K562 (cell line): ENCODE results near the gene HMBS. TPM values are rescaled to one million over a fixed set of nuclear protein-coding genes. Genes with fewer than 3 reads are reported as not detected.
A peak's percentile ranks its signal among the peaks of the same experiment; 100 is the strongest.

ENCODE experiments used
- ELF1 ChIP-seq: fragments of 200-800 bp; sonication (Bioruptor generic); IDR thresholded peaks from 2 replicates; pipeline ENCODE4 v1.6.1; 2016; ENCODE audit warnings: missing genetic modification characterization, missing compliant biosample characterization
- ETV6 ChIP-seq, 3 experiments: fragments of 150-350 bp in 1 of 3; sonication (generic) in 1 of 3; formaldehyde crosslinking in 1 of 3; IDR thresholded peaks; 2 replicates each; pipeline versions ENCODE4 v1.6.1 to v1.8.0; 2014 to 2022; ENCODE audit warnings: borderline replicate concordance in 2 of 3, low read depth in 2 of 3, antibody characterized with exemption in 1 of 3, low read length in 1 of 3, mild to moderate bottlenecking in 1 of 3, missing genetic modification reagents in 1 of 3
- MTF1 ChIP-seq: fragments of 250-450 bp; sonication (Bioruptor Pico); IDR thresholded peaks from 2 replicates; pipeline ENCODE4 v1.9.0; 2021; ENCODE audit warnings: moderate library complexity, mild to moderate bottlenecking, inconsistent platforms, borderline replicate concordance
- MYC ChIP-seq, 2 experiments: fragments of 250-450 bp in 1 of 2; sonication (Bioruptor Pico) in 1 of 2; IDR thresholded peaks; 2 replicates each; pipeline versions ENCODE4 v1.5.1 to v1.6.1; 2012 to 2021; ENCODE audit warnings: low read depth in 2 of 2, borderline replicate concordance in 1 of 2, improper control_type of control experiment in 1 of 2, low read length in 1 of 2, mild to moderate bottlenecking in 1 of 2, moderate library complexity in 1 of 2
- PPARD ChIP-seq: fragments of 250-450 bp; sonication (Bioruptor Pico); IDR thresholded peaks from 2 replicates; pipeline ENCODE4 v1.8.0; 2022; ENCODE audit warnings: inconsistent platforms, mild to moderate bottlenecking, moderate library complexity
- RAD21 ChIP-seq, 2 experiments: fragments of 250-450 bp in 1 of 2; fragments of 450-650 bp in 1 of 2; sonication (Bioruptor Pico) in 1 of 2; formaldehyde crosslinking in 1 of 2; IDR thresholded peaks in 1 of 2; conservative IDR thresholded peaks in 1 of 2; 2 replicates each; pipeline versions ENCODE4 v1.4.0 to v1.8.0; 2020 to 2022; ENCODE audit warnings: mild to moderate bottlenecking in 2 of 2, moderate library complexity in 1 of 2
- SAFB ChIP-seq: fragments of 200-400 bp; formaldehyde crosslinking; IDR thresholded peaks from 2 replicates; pipeline ENCODE4 v1.6.1; 2017; ENCODE audit warnings: low read depth, low read length, borderline replicate concordance
- SREBF2 ChIP-seq: sonication (generic); formaldehyde crosslinking; IDR thresholded peaks from 2 replicates; pipeline ENCODE4 v1.4.0; 2020; ENCODE audit warnings: mild to moderate bottlenecking, missing genetic modification reagents
- TCF7 ChIP-seq: sonication (generic); IDR thresholded peaks from 2 replicates; pipeline ENCODE4 v1.6.1; 2016; ENCODE audit warnings: antibody characterized with exemption, borderline replicate concordance
- ZNF75A ChIP-seq: fragments of 450-650 bp; formaldehyde crosslinking; IDR thresholded peaks from 2 replicates; pipeline ENCODE4 v1.4.0; 2020; ENCODE audit warnings: mild to moderate bottlenecking
- polyA plus RNA-seq, 8 experiments: library from polyadenylated mRNA; depleted of rRNA in 4 of 8; stranded (reverse) in 5 of 8; unstranded in 3 of 8; fragments of >200 nt; fragmentation: Nextera tagmentation in 2 of 8; fragmentation: Illumina TruSeq in 1 of 8; extraction: Ambion mirVana in 2 of 8; extraction: Trizol in 1 of 8; gene quantifications; 2 replicates each; pipeline versions ENCODE4 v1.2.1 to v1.2.3, GENCODE V29; 2011 to 2014; ENCODE audit warnings: inconsistent platforms in 1 of 8, missing spikeins in 1 of 8
- total RNA-seq, 7 experiments: library from RNA; depleted of rRNA in 6 of 7; stranded (reverse); fragments of >200 nt in 6 of 7; fragmentation: Illumina TruSeq in 2 of 7; extraction: Trizol in 2 of 7; gene quantifications; 2 replicates each; pipeline versions ENCODE4 v1.2.1 to v1.2.3, GENCODE V29; 2011 to 2021; ENCODE audit warnings: low replicate concordance in 1 of 7
- TF ChIP-seq, protein P1 (sequence below): sonication (generic); formaldehyde crosslinking; IDR thresholded peaks from 2 replicates; pipeline ENCODE4 v1.8.0; 2022; ENCODE audit warnings: mild to moderate bottlenecking, missing genetic modification reagents, borderline replicate concordance
- TF ChIP-seq, protein P2 (sequence below): fragments of 450-650 bp; IDR thresholded peaks from 2 replicates; pipeline ENCODE4 v1.6.1; 2017; ENCODE audit warnings: antibody characterized with exemption, mild to moderate bottlenecking
- TF ChIP-seq, protein P3 (sequence below): IDR thresholded peaks from 2 replicates; pipeline ENCODE4 v1.6.1; 2012; ENCODE audit warnings: low read depth, low read length, improper control_type of control experiment, borderline replicate concordance
- TF ChIP-seq, protein P4 (sequence below): fragments of 250-450 bp; sonication (Bioruptor Pico); IDR thresholded peaks from 2 replicates; pipeline ENCODE4 v1.5.1; 2021; ENCODE audit warnings: mild to moderate bottlenecking
- TF ChIP-seq, protein P5 (sequence below): fragments of 450-650 bp; conservative IDR thresholded peaks from 2 replicates; pipeline ENCODE4 v1.6.1; 2016; ENCODE audit warnings: missing genetic modification characterization, low read depth, mild to moderate bottlenecking, missing compliant biosample characterization, moderate library complexity

Gene HMBS
- total and polyA plus RNA-seq, 9 of the 15 experiments (the other 6 are each of a cell fraction or from before 2014, with no cell fraction given): 56.9 to 385 (median 286) TPM

DNA sequence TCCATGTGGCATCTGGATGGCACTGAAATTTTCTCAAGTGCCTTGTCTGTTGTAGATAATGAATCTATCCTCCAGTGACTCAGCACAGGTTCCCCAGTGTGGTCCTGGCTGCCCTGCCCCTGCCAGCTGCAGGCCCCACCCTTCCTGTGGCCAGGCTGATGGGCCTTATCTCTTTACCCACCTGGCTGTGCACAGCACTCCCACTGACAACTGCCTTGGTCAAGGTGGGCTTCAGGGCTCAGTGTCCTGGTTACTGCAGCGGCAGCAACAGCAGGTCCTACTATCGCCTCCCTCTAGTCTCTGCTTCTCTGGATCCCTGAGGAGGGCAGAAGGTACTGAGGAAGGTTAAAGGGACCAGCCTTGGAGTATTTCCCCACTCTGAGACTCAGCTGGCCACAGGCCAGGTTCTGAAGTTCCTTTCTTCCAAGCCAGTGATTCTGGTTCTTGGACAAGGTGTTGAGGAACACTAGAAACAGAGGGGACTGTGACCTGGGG lies 3.1 kb downstream of the HMBS start (continued):
- TF ChIP-seq ELF1 (no peak), SREBF2 (CRISPR knock-in tag) (no peak), PPARD (CRISPR knock-in tag) (no peak), ETV6 (IDR thresholded peaks at IDR 0.05; ENCODE audit: borderline replicate concordance in 1 of 2, low read depth in 2 of 2, low read length in 1 of 2) (no peak; a peak in 1 of 4 replicates), ETV6 (CRISPR knock-in tag; IDR thresholded peaks at IDR 0.05; ENCODE audit: borderline replicate concordance) (no peak), ZNF75A (CRISPR knock-in tag) (no peak), TCF7 (0 out of 2 replicates have a peak, but pooled peaks have one; percentile 61), MTF1 (CRISPR knock-in tag) (no peak), SAFB (no peak), RAD21 (CRISPR knock-in tag; conservative IDR thresholded peaks at IDR 0.05 in 1 of 2, IDR thresholded peaks at IDR 0.05 in 1 of 2) (no peak), MYC (IDR thresholded peaks at IDR 0.05; ENCODE audit: low read depth, low read length) (peak; percentile 63; the same call in 1 of the 2 replicates), MYC (CRISPR knock-in tag; IDR thresholded peaks at IDR 0.05; ENCODE audit: borderline replicate concordance, low read depth) (no peak)
- TF ChIP-seq, protein P1, sequence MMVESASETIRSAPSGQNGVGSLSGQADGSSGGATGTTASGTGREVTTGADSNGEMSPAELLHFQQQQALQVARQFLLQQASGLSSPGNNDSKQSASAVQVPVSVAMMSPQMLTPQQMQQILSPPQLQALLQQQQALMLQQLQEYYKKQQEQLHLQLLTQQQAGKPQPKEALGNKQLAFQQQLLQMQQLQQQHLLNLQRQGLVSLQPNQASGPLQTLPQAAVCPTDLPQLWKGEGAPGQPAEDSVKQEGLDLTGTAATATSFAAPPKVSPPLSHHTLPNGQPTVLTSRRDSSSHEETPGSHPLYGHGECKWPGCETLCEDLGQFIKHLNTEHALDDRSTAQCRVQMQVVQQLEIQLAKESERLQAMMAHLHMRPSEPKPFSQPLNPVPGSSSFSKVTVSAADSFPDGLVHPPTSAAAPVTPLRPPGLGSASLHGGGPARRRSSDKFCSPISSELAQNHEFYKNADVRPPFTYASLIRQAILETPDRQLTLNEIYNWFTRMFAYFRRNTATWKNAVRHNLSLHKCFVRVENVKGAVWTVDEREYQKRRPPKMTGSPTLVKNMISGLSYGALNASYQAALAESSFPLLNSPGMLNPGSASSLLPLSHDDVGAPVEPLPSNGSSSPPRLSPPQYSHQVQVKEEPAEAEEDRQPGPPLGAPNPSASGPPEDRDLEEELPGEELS (CRISPR knock-in tag): no peak
- TF ChIP-seq, protein P2, sequence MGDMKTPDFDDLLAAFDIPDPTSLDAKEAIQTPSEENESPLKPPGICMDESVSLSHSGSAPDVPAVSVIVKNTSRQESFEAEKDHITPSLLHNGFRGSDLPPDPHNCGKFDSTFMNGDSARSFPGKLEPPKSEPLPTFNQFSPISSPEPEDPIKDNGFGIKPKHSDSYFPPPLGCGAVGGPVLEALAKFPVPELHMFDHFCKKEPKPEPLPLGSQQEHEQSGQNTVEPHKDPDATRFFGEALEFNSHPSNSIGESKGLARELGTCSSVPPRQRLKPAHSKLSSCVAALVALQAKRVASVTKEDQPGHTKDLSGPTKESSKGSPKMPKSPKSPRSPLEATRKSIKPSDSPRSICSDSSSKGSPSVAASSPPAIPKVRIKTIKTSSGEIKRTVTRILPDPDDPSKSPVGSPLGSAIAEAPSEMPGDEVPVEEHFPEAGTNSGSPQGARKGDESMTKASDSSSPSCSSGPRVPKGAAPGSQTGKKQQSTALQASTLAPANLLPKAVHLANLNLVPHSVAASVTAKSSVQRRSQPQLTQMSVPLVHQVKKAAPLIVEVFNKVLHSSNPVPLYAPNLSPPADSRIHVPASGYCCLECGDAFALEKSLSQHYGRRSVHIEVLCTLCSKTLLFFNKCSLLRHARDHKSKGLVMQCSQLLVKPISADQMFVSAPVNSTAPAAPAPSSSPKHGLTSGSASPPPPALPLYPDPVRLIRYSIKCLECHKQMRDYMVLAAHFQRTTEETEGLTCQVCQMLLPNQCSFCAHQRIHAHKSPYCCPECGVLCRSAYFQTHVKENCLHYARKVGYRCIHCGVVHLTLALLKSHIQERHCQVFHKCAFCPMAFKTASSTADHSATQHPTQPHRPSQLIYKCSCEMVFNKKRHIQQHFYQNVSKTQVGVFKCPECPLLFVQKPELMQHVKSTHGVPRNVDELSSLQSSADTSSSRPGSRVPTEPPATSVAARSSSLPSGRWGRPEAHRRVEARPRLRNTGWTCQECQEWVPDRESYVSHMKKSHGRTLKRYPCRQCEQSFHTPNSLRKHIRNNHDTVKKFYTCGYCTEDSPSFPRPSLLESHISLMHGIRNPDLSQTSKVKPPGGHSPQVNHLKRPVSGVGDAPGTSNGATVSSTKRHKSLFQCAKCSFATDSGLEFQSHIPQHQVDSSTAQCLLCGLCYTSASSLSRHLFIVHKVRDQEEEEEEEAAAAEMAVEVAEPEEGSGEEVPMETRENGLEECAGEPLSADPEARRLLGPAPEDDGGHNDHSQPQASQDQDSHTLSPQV: peak; percentile 96
- TF ChIP-seq, protein P3, sequence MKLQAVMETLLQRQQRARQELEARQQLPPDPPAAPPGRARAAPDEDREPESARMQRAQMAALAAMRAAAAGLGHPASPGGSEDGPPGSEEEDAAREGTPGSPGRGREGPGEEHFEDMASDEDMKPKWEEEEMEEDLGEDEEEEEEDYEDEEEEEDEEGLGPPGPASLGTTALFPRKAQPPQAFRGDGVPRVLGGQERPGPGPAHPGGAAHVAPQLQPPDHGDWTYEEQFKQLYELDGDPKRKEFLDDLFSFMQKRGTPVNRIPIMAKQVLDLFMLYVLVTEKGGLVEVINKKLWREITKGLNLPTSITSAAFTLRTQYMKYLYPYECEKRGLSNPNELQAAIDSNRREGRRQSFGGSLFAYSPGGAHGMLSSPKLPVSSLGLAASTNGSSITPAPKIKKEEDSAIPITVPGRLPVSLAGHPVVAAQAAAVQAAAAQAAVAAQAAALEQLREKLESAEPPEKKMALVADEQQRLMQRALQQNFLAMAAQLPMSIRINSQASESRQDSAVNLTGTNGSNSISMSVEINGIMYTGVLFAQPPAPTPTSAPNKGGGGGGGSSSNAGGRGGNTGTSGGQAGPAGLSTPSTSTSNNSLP: no peak
- TF ChIP-seq, protein P4, sequence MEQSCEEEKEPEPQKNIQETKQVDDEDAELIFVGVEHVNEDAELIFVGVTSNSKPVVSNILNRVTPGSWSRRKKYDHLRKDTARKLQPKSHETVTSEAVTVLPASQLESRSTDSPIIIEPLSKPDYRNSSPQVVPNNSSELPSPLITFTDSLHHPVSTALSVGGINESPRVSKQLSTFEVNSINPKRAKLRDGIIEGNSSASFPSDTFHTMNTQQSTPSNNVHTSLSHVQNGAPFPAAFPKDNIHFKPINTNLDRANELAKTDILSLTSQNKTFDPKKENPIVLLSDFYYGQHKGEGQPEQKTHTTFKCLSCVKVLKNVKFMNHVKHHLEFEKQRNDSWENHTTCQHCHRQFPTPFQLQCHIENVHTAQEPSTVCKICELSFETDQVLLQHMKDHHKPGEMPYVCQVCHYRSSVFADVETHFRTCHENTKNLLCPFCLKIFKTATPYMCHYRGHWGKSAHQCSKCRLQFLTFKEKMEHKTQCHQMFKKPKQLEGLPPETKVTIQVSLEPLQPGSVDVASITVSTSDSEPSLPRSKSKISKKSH (CRISPR knock-in tag): no peak
- TF ChIP-seq, protein P5, sequence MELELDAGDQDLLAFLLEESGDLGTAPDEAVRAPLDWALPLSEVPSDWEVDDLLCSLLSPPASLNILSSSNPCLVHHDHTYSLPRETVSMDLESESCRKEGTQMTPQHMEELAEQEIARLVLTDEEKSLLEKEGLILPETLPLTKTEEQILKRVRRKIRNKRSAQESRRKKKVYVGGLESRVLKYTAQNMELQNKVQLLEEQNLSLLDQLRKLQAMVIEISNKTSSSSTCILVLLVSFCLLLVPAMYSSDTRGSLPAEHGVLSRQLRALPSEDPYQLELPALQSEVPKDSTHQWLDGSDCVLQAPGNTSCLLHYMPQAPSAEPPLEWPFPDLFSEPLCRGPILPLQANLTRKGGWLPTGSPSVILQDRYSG (tag): peak; percentile 83; the same call in 1 of the 2 replicates
